Activated CD4-positive, alpha-beta T cell treated with anti-CD3 and anti-CD28 coated beads, Interleukin-2, amount 10 ng/mL, durations not matched to agents 7 days and 5 days (primary cell): ENCODE data around the gene SLC5A2. TPM values are rescaled to one million over a fixed set of nuclear protein-coding genes. Genes with fewer than 3 reads are reported as not detected.
"Not testable (repeated sequence)": the region's sequence is repeated elsewhere in the genome, so short reads cannot be mapped to it uniquely, and the experiment has no call there.

ENCODE experiments used
- CTCF ChIA-PET: fragments of 350-600 bp; sonication (Branson Sonifier 250); formaldehyde crosslinking; loops from one replicate; lab custom pipeline; 2021; ENCODE audit warnings: antibody characterized with exemption; lab: Charles Lee
- POLR2A ChIA-PET: fragments of 350-600 bp; sonication (Branson Sonifier 250); formaldehyde crosslinking; loops from one replicate; lab custom pipeline; 2021; ENCODE audit warnings: antibody characterized with exemption; lab: Charles Lee
- DNase-seq: peaks from one replicate; pipeline ENCODE4 v3.0.0-alpha.2; 2020
- H3K27ac Mint-ChIP-seq: one replicate; pipeline ENCODE4 v1.8.0; 2021; ENCODE audit warnings: mild to moderate bottlenecking, moderate library complexity, mixed read lengths
- H3K27me3 Mint-ChIP-seq: one replicate; pipeline ENCODE4 v1.8.0; 2021; ENCODE audit warnings: mixed read lengths
- H3K36me3 Mint-ChIP-seq: one replicate; pipeline ENCODE4 v1.8.0; 2021; ENCODE audit warnings: low read depth, mixed read lengths
- H3K4me1 Mint-ChIP-seq: one replicate; pipeline ENCODE4 v1.8.0; 2021; ENCODE audit warnings: mixed read lengths
- H3K4me3 Mint-ChIP-seq: one replicate; pipeline ENCODE4 v1.8.0; 2021; ENCODE audit warnings: mild to moderate bottlenecking, moderate library complexity, mixed read lengths
- H3K9me3 Mint-ChIP-seq: one replicate; pipeline ENCODE4 v1.8.0; 2021; ENCODE audit warnings: mixed read lengths
- total RNA-seq, 2 experiments: library from RNA; stranded (reverse); gene quantifications; one replicate each; pipeline ENCODE4 v1.2.3, GENCODE V29; 2021

SLC5A2 gene
- total RNA-seq, 2 experiments from 2014 or later: 0.52 TPM; not detected in 1

DNA sequence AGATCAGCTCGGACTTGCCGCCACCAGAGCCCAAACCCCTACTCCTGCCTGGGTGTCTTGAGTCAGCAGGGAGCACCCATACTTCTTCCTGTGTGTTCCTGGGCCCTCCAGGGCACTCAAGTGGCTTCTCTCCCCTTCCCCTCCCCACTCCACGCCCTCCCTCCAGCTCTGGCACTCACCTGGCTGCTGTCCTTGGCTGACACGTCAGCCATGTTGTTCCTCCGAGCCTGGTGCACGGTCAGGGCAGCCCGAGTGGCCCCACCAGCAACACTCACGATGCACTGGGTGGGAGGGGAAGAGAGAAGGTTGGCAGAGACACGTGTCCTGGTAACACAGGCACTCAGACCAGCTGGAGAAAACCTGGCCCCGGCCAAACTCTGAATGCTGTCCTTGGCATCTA lies 13.7 kb downstream of the SLC5A2 start:
- no peak overlapping the region for H3K4me3 Mint-ChIP-seq
- H3K27me3 Mint-ChIP-seq: no peaks in the 10 kb centered on the region
- H3K27ac Mint-ChIP-seq: no peak overlapping the region
- no peaks in the 10 kb centered on the region for H3K9me3 Mint-ChIP-seq
- peaks cover 3% of the 10 kb centered on the region for H3K36me3 Mint-ChIP-seq
- ChIA-PET POLR2A (no interaction called here), CTCF (interaction anchor here (1.8 to 2.2 kb wide), 2 partner anchors 11 to 36 kb away, joined by 5 to 6 read pairs; partner anchors contain the start of gene RUSF1)
- H3K4me1 Mint-ChIP-seq: no peaks in the 10 kb centered on the region
- no peak for DNase-seq

DNA sequence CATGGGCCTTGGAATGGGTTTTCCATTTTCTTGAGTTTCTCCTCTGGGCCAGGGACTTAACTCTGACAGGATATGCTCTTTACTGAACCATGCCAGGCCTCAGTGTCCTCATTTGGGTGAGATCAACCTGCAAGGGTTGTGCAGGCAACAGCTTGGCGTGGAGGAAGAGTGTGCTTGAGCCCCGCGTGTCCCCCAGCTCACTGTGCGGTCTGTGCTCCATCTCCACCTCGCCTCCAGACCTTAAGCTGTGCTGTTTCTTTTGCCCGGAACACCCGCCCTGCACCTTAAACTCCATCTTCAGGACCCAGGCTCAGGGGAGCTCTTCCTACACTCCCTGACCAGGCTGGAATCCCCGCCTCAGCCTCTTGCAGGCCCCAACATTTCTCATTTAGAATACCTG lies 15.6 kb downstream of the SLC5A2 start:
- H3K36me3 Mint-ChIP-seq: no peaks in the 10 kb centered on the region
- DNase-seq: no peak
- no peaks in the 10 kb centered on the region for H3K27me3 Mint-ChIP-seq
- H3K9me3 Mint-ChIP-seq: no peaks in the 10 kb centered on the region
- no peaks in the 10 kb centered on the region for H3K4me1 Mint-ChIP-seq
- POLR2A ChIA-PET: no interaction called here
- no peak overlapping the region for H3K27ac Mint-ChIP-seq
- CTCF ChIA-PET: interaction anchor here (1.3 to 1.8 kb wide), 2 partner anchors 38 to 370 kb away, joined by 3 to 5 read pairs; no protein-coding TSS in a partner anchor
- no peak overlapping the region for H3K4me3 Mint-ChIP-seq

DNA sequence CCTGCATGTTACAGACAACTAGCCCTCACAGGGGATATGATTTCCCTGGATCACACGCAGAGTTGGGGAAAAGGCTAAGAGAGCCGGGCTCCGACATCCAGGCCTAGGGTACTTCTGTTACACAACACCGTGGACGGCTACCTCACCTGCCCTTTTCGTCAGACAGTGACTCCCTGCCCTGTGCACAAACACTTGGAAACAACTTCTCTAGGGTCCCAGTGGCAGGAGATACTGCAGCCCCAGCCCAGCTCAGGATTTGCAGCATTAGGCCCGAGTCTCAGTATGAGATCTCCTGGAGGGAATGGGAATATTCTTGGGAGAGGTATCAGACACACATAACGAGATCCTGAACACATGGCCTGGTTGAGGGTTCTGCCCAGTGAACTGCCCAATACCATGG lies 17.0 kb downstream of the SLC5A2 start:
- Mint-ChIP-seq H3K4me1 (peaks cover 11% of the 10 kb centered on the region), H3K27ac (no peak overlapping the region), H3K4me3 (no peak overlapping the region), H3K9me3 (no peaks in the 10 kb centered on the region), H3K36me3 (peaks cover 3% of the 10 kb centered on the region), H3K27me3 (no peaks in the 10 kb centered on the region)
- DNase-seq: no peak
- ChIA-PET CTCF (interaction anchor here (1.9 kb wide), 1 partner anchor 11 kb away, joined by 6 read pairs; no protein-coding TSS in a partner anchor), POLR2A (no interaction called here)

GRCh38 chr16:31501226-31501965 lies 18.5 kb downstream of the SLC5A2 start:
- no peaks in the 10 kb centered on the region for H3K9me3 Mint-ChIP-seq
- no peak overlapping the region for H3K27ac Mint-ChIP-seq
- ChIA-PET POLR2A (no interaction called here), CTCF (interaction anchor here (0.6 to 1.9 kb wide), 6 partner anchors 9 to 199 kb away, joined by 3 to 6 read pairs (median 4); no protein-coding TSS in a partner anchor)
- no peaks in the 10 kb centered on the region for H3K27me3 Mint-ChIP-seq
- H3K36me3 Mint-ChIP-seq: peaks cover 8% of the 10 kb centered on the region
- H3K4me1 Mint-ChIP-seq: peaks cover 25% of the 10 kb centered on the region
- no peak overlapping the region for H3K4me3 Mint-ChIP-seq
- DNase-seq: no peak

- POLR2A ChIA-PET: no interaction called here
- Mint-ChIP-seq H3K36me3 (peaks cover 8% of the 10 kb centered on the region), H3K4me3 (no peak overlapping the region), H3K9me3 (no peaks in the 10 kb centered on the region), H3K27ac (no peak overlapping the region), H3K27me3 (no peaks in the 10 kb centered on the region), H3K4me1 (peaks cover 30% of the 10 kb centered on the region)
- CTCF ChIA-PET: interaction anchor here (0.6 to 1.9 kb wide), 6 partner anchors 9 to 198 kb away, joined by 3 to 6 read pairs (median 4); no protein-coding TSS in a partner anchor
- DNase-seq: no peak
Measured at GRCh38 chr16:31501966-31502348, 19.0 kb downstream of the SLC5A2 start.

- ChIA-PET CTCF (interaction anchor here (0.6 to 1.4 kb wide), 5 partner anchors 8 to 1052 kb away, joined by 3 to 4 read pairs (median 3); partner anchors contain the start of gene ARMC5), POLR2A (no interaction called here)
- Mint-ChIP-seq H3K4me3 (no peak overlapping the region), H3K36me3 (peaks cover 8% of the 10 kb centered on the region), H3K9me3 (no peaks in the 10 kb centered on the region), H3K27ac (no peak overlapping the region), H3K27me3 (no peaks in the 10 kb centered on the region), H3K4me1 (peaks cover 37% of the 10 kb centered on the region)
- no peak for DNase-seq
Measured at GRCh38 chr16:31502981-31503380, 20.1 kb downstream of the SLC5A2 start.

- H3K9me3 Mint-ChIP-seq, POLR2A ChIA-PET, H3K27ac Mint-ChIP-seq, H3K4me3 Mint-ChIP-seq, H3K27me3 Mint-ChIP-seq, DNase-seq: not testable (repeated sequence)
- Mint-ChIP-seq H3K36me3 (peaks cover 11% of the 10 kb centered on the region), H3K4me1 (peaks cover 40% of the 10 kb centered on the region)
- CTCF ChIA-PET: interaction anchor here (0.6 to 1.4 kb wide), 5 partner anchors 8 to 1052 kb away, joined by 3 to 4 read pairs (median 3); partner anchors contain the start of gene ARMC5
Measured at GRCh38 chr16:31503555-31503954, 20.6 kb downstream of the SLC5A2 start.

DNA sequence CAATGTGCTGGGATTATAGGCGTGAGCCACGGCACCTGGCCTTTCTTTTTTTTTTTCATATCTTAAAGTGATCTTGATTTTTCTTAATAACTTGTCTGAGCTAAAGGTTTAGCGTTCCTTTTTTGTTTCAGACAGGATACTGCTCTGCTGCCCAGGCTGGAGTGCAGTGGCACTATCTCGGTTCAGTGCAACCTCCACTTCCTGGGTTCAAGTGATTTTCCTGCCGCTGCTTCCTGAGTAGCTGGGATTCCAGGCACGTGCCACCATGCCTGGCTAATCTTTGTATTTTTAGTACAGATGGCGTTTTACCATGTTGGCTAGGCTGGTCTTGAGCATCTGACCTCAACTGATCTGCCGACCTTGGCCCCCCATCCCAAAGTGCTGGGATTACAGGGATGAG lies 21.2 kb downstream of the SLC5A2 start:
- Mint-ChIP-seq H3K4me3 (no peak overlapping the region), H3K27me3 (no peaks in the 10 kb centered on the region), H3K27ac (no peak overlapping the region), H3K9me3 (no peaks in the 10 kb centered on the region), H3K36me3 (peaks cover 14% of the 10 kb centered on the region), H3K4me1 (peaks cover 46% of the 10 kb centered on the region)
- ChIA-PET CTCF (interaction anchor here (1.2 to 1.4 kb wide), 2 partner anchors 9 to 11 kb away, joined by 3 to 4 read pairs; no protein-coding TSS in a partner anchor), POLR2A (no interaction called here)
- no peak for DNase-seq

DNA sequence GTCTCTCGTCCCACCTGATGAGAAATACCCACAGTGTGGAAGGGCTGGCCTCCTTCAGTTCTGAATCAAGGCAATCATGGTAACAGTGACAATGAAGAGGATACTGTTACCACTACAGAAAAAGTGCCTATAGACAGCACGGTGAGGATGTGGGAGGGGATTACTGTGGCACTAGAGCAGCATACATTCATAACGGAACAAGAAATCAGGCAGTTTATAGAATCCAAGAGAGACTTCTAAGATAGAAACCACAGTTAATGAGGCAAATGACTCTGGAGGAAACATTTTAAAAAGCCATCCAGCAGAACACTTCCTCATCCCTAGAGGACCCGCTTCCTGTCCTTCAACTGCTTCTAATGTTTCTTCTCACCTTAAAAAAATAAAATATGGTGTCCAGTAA lies 22.6 kb downstream of the SLC5A2 start:
- ChIA-PET CTCF (no interaction called here), POLR2A (no interaction called here)
- peaks cover 14% of the 10 kb centered on the region for H3K36me3 Mint-ChIP-seq
- no peaks in the 10 kb centered on the region for H3K9me3 Mint-ChIP-seq
- H3K4me3 Mint-ChIP-seq: no peak overlapping the region
- DNase-seq: no peak
- peaks cover 50% of the 10 kb centered on the region for H3K4me1 Mint-ChIP-seq
- no peaks in the 10 kb centered on the region for H3K27me3 Mint-ChIP-seq
- peak overlapping the region; percentile 81 for H3K27ac Mint-ChIP-seq

- no peak for DNase-seq
- Mint-ChIP-seq H3K9me3 (peaks cover 2% of the 10 kb centered on the region), H3K4me3 (peak overlapping the region; percentile 94), H3K4me1 (peaks cover 50% of the 10 kb centered on the region), H3K27me3 (no peaks in the 10 kb centered on the region), H3K36me3 (peaks cover 14% of the 10 kb centered on the region), H3K27ac (peak overlapping the region; percentile 98)
- POLR2A ChIA-PET: no interaction called here
- CTCF ChIA-PET: interaction anchor here (1.3 to 2.3 kb wide), 2 partner anchors 11 to 366 kb away, joined by 3 to 6 read pairs; partner anchors contain the start of gene ZNF267
Measured at GRCh38 chr16:31507617-31507928, 24.6 kb downstream of the SLC5A2 start.

GRCh38 chr16:31507929-31508705 lies 25.2 kb downstream of the SLC5A2 start, which contains the start of gene RUSF1:
Gene RUSF1 (minus strand): TSS chr16:31508391. CDS start chr16:31508373, 18 bp downstream.
- peak within 1 kb of the TSS; percentile 98 for H3K27ac Mint-ChIP-seq
- peaks cover 14% of the 10 kb centered on the region for H3K36me3 Mint-ChIP-seq
- peak; percentile 87 for DNase-seq
- POLR2A ChIA-PET: no interaction called here
- CTCF ChIA-PET: interaction anchor here (0.7 to 2.3 kb wide), 2 partner anchors 11 to 20 kb away, joined by 3 to 6 read pairs; no protein-coding TSS in a partner anchor
- H3K4me1 Mint-ChIP-seq: peaks cover 50% of the 10 kb centered on the region
- H3K4me3 Mint-ChIP-seq: peak within 1 kb of the TSS; percentile 94
- peaks cover 4% of the 10 kb centered on the region for H3K9me3 Mint-ChIP-seq
- H3K27me3 Mint-ChIP-seq: no peaks in the 10 kb centered on the region

- CTCF ChIA-PET: interaction anchor here (0.7 kb wide), 1 partner anchor 21 kb away, joined by 3 read pairs; no protein-coding TSS in a partner anchor
- POLR2A ChIA-PET: no interaction called here
- H3K27me3 Mint-ChIP-seq: no peaks in the 10 kb centered on the region
Measured at GRCh38 chr16:31508706-31509195, 25.8 kb downstream of the SLC5A2 start.

More at GRCh38 chr16:31508706-31509195, 25.8 kb downstream of the SLC5A2 start:
- Mint-ChIP-seq H3K4me1 (peaks cover 49% of the 10 kb centered on the region), H3K36me3 (peaks cover 14% of the 10 kb centered on the region), H3K9me3 (peaks cover 4% of the 10 kb centered on the region), H3K27ac (peak overlapping the region; percentile 98), H3K4me3 (peak overlapping the region; percentile 94)
- no peak for DNase-seq
